GM10266 (cell line): ENCODE results near the gene SMG9.

Experiments
- DNase-seq: peaks from one replicate; pipeline ENCODE4 v3.0.0; 2012; ENCODE audit errors: extremely low spot score
- TF ChIP-seq, protein P1 (sequence below): IDR thresholded peaks from 2 replicates; pipeline ENCODE4 v1.5.1; 2012; ENCODE audit warnings: mild to moderate bottlenecking, low read depth; ENCODE audit not compliant: control insufficient read depth, insufficient read depth; ENCODE audit errors: missing control alignments

Gene SMG9

DNA sequence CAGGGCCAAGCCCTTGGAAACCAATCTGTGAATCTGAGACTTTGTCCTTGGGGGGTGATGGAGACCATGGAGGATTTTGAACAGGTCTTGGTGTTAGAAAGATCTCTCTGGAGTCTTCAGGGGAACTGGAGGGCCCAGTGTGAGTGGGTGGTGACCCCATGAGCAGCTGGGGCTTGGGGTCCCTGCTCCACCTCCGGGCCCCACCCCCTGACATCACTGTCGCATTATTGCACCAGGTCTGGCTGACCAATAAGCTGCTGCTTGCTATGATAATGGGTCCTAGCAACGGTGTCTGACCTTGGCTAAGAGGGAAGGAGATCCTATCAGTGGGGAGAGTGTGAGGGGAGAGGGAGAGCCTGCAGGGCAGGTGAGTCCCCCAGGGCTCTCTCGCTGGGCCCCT, 39.0 kb downstream of the SMG9 start, which contains the start of gene IRGC:
Gene IRGC, plus strand, starts transcription at position 301 of the 400 bp plus-strand sequence. CDS start 2,483 bp downstream, outside the sequence.
- DNase-seq: no peak
- TF ChIP-seq, protein P1, sequence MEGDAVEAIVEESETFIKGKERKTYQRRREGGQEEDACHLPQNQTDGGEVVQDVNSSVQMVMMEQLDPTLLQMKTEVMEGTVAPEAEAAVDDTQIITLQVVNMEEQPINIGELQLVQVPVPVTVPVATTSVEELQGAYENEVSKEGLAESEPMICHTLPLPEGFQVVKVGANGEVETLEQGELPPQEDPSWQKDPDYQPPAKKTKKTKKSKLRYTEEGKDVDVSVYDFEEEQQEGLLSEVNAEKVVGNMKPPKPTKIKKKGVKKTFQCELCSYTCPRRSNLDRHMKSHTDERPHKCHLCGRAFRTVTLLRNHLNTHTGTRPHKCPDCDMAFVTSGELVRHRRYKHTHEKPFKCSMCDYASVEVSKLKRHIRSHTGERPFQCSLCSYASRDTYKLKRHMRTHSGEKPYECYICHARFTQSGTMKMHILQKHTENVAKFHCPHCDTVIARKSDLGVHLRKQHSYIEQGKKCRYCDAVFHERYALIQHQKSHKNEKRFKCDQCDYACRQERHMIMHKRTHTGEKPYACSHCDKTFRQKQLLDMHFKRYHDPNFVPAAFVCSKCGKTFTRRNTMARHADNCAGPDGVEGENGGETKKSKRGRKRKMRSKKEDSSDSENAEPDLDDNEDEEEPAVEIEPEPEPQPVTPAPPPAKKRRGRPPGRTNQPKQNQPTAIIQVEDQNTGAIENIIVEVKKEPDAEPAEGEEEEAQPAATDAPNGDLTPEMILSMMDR: no peak

DNA sequence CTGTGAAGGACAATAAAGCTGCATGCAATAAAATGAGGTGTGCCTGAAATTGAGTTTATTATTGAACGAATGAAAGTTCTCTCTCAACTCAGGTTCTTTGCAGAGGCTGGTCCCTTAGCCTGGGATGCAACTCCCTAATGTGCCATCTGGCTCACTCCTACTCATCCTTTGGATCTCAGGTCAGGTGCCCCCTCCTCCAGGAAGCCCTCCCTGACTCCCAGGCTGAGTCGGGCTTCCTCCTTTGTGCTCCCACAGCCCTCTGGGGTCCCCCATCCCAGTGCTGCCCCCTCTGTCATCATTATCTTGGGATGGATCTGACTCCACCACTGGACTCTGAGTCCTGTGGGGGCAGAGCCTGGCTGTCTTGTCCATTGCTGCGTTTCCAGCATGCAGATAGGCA, 41.6 kb downstream of the SMG9 start:
- DNase-seq: no peak
- TF ChIP-seq, protein P1: no peak

DNA sequence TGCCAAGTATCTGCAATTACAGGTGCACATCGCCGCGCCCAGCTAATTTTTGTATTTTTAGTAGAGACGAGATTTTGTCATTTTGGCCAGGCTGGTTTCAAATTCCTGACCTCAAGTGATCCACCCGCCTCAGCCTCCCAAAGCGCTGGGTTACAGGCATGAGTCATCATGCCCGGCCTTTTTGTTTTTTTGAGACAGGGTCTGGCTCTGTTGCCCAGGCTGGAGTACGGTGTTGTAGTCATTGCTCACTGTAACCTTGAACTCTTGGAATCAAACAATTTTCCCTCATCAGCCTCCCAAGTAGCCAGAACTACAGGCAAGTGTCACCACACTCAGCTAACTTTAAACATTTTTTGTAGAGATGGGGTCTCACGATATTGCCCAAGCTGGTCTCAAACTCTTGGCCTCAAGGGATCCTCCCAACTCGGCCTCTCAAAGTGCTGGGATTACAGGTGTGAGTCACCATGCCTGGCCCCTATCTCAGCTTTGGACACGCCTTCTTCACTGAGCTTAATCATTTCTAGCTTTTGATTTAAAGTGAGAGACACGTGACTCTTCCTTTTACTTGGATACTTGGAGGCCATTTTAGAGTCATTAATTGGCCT, 42.9 kb downstream of the SMG9 start:
- TF ChIP-seq, protein P1: no peak
- DNase-seq: no peak

DNA sequence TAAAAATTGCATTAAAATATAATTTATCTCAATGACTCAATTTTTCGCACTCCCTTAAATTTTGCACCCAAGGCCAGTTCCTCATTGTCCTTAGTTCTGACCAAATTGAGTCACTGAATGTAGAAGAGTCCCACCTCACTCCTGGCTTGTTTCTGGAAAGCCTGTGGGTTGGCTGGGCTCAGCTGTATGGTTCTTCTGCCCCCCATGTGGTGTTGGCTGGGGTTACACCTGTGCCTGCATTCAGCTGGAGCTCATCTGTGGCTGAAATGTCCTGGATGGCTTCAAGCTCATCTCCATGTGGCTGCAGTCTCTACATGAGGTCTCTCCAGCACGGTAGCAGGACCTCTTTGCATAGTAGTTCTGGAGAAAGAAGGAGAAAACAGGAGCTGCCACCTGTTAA, 46.0 kb downstream of the SMG9 start:
- DNase-seq: no peak
- TF ChIP-seq, protein P1: no peak

DNA sequence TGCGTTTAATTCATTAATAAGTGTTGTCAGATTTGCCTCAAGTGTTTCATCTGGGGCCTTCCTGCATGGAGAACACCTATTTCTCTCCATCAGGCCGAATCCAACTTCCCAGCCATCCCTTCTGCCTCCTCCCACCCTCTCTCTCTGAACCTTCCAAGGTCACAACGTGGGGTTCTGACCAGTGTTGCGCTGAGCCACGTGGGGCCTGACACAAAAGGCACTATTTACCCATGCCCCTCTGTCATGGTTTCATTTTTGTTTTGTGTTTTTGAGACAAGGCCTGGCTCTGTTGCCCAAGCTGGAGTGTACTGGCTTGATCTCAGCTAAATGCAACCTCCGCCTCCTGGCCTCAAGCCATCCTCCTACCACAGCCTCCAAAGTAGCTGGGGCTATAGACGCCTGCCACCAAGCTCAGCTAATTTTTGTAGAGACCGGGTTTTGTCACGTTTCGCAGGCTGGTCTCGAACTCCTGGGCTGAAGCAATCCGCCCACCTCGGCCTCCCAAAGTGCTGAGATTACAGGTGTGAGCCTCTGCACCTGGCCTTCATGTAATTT, 47.5 kb downstream of the SMG9 start:
- TF ChIP-seq, protein P1: no peak
- DNase-seq: no peak

DNA sequence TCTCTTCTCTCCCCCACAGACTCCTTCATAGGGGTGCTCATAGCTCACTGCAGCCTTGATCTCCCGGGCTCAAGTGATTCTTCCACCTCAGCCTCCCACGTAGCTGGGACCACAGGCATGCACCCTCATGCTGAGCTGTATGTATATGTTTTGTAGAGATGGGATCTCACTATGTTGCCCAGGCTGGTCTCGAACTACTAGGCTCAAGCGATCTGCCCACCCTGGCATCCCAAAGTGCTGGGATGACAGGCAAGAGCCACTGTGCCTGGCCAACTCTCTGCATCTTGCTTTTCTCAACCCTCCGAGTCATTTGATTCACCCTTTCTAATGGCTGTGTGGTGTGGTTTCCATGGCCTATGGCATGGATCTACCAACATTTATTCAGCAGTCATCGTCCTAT, 49.0 kb downstream of the SMG9 start:
- TF ChIP-seq, protein P1: no peak
- DNase-seq: no peak

DNA sequence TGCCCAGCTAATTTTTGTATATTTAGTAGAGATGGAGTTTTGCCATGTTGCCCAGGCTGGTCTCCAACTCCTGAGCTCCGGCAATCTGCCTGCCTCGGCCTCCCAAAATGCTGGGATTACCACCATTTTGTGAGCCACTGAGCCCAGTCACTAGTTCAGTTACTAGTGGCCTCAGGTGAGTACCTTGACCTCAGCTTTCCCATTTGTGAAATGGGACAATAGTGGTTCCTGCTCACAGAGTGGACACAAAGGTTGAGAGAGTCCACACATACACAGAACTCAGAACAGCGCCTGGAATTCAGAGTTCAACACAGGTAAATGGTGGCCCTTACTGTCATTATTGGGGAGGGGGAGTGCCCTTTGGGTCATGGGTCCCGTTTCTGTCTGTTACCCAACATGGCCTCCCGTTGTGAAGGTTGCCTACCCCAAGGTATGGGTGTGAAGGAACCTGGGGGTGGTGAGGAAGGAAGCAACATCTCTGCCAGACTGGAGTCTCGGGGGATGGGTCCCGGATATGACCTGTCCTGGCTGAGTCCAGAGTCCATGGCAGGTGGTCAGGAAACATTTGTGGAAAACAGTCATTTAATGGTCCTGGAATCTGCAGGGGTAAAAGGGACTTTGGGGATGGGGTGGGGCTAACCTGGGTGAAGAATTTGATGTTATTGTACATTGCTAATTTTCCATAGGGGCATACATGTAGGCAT, 50.6 kb downstream of the SMG9 start:
- TF ChIP-seq, protein P1: no peak
- DNase-seq: no peak
